ENCODE measurements around the gene TARBP1. TPM values are rescaled to one million over a fixed set of nuclear protein-coding genes. Genes with fewer than 3 reads are reported as not detected.

TARBP1 gene
- total RNA-seq, 1 donor from 2014 or later = 17.8 TPM

- Histone ChIP-seq H3K27ac (ENCODE audit: low read depth, low read length) (no peak overlapping the region), H3K9me3 (ENCODE audit: insufficient read depth, low read depth, low read length) (no peaks in the 10 kb centered on the region), H3K4me1 (ENCODE audit: insufficient read depth, low read length) (no peaks in the 10 kb centered on the region), H3K27me3 (ENCODE audit: insufficient read depth, low read length) (no peaks in the 10 kb centered on the region), H3K79me2 (ENCODE audit: insufficient read depth, low read length) (no peaks in the 10 kb centered on the region), H2AFZ (ENCODE audit: low read depth, low read length) (no peak overlapping the region), H3K9ac (ENCODE audit: low read length) (peak overlapping the region; percentile 8), H3K4me2 (ENCODE audit: low read length) (no peak overlapping the region), H3K4me3 (ENCODE audit: insufficient read depth, low read depth, low read length) (no peak overlapping the region), H4K20me1 (ENCODE audit: insufficient read depth, low read length) (no peaks in the 10 kb centered on the region), H3K36me3 (ENCODE audit: insufficient read depth, low read length) (no peaks in the 10 kb centered on the region)
- DNase-seq (ENCODE audit: low read depth) (no peak), FAIRE-seq (no peak)
- H3K27ac Mint-ChIP-seq (ENCODE audit: unreplicated experiment) = peak overlapping the region; percentile 2
- no peak overlapping the region for H3K4me3 Mint-ChIP-seq (ENCODE audit: unreplicated experiment)
- no peaks in the 10 kb centered on the region for H3K36me3 Mint-ChIP-seq (ENCODE audit: low read depth, unreplicated experiment)
- peaks cover 3% of the 10 kb centered on the region for H3K27me3 Mint-ChIP-seq (ENCODE audit: low read depth, unreplicated experiment)
- H3K9me3 Mint-ChIP-seq (ENCODE audit: unreplicated experiment) = no peaks in the 10 kb centered on the region
- peaks cover 10% of the 10 kb centered on the region for H3K4me1 Mint-ChIP-seq (ENCODE audit: low read depth, unreplicated experiment)
- TF ChIP-seq EZH2 (IDR thresholded peaks at IDR 0.05; ENCODE audit: insufficient read depth, low read length) (no peak), CTCF (IDR thresholded peaks at IDR 0.05; ENCODE audit: insufficient read depth, low read depth, low read length) (no peak)
Measured at GRCh38 chr1:234488054-234489006, 9.4 kb upstream of the TARBP1 start.

GRCh38 chr1:234486858-234487840, 8.2 kb upstream of the TARBP1 start:
- H3K9me3 ChIP-seq (ENCODE audit: insufficient read depth, low read depth, low read length) = no peaks in the 10 kb centered on the region
- no peaks in the 10 kb centered on the region for H3K27me3 ChIP-seq (ENCODE audit: insufficient read depth, low read length)
- no peak overlapping the region for H3K4me3 ChIP-seq (ENCODE audit: insufficient read depth, low read depth, low read length)
- TF ChIP-seq EZH2 (IDR thresholded peaks at IDR 0.05; ENCODE audit: insufficient read depth, low read length) (no peak), CTCF (IDR thresholded peaks at IDR 0.05; ENCODE audit: insufficient read depth, low read depth, low read length) (peak; percentile 70)
- FAIRE-seq (no peak), DNase-seq (ENCODE audit: low read depth) (peak; percentile 53)
- Mint-ChIP-seq H3K36me3 (ENCODE audit: low read depth, unreplicated experiment) (no peaks in the 10 kb centered on the region), H3K9me3 (ENCODE audit: unreplicated experiment) (no peaks in the 10 kb centered on the region), H3K27me3 (ENCODE audit: low read depth, unreplicated experiment) (peaks cover 13% of the 10 kb centered on the region), H3K4me3 (ENCODE audit: unreplicated experiment) (no peak overlapping the region), H3K4me1 (ENCODE audit: low read depth, unreplicated experiment) (peaks cover 10% of the 10 kb centered on the region), H3K27ac (ENCODE audit: unreplicated experiment) (no peak overlapping the region)
- no peaks in the 10 kb centered on the region for H3K79me2 ChIP-seq (ENCODE audit: insufficient read depth, low read length)
- H2AFZ ChIP-seq (ENCODE audit: low read depth, low read length) = no peak overlapping the region
- H4K20me1 ChIP-seq (ENCODE audit: insufficient read depth, low read length) = no peaks in the 10 kb centered on the region
- H3K4me2 ChIP-seq (ENCODE audit: low read length) = no peak overlapping the region
- no peak overlapping the region for H3K27ac ChIP-seq (ENCODE audit: low read depth, low read length)
- no peaks in the 10 kb centered on the region for H3K4me1 ChIP-seq (ENCODE audit: insufficient read depth, low read length)
- H3K36me3 ChIP-seq (ENCODE audit: insufficient read depth, low read length) = no peaks in the 10 kb centered on the region
- H3K9ac ChIP-seq (ENCODE audit: low read length) = no peak overlapping the region
